Measurements from ENCODE around the gene RAB19.

Gene RAB19, protein sequence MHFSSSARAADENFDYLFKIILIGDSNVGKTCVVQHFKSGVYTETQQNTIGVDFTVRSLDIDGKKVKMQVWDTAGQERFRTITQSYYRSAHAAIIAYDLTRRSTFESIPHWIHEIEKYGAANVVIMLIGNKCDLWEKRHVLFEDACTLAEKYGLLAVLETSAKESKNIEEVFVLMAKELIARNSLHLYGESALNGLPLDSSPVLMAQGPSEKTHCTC

DNA sequence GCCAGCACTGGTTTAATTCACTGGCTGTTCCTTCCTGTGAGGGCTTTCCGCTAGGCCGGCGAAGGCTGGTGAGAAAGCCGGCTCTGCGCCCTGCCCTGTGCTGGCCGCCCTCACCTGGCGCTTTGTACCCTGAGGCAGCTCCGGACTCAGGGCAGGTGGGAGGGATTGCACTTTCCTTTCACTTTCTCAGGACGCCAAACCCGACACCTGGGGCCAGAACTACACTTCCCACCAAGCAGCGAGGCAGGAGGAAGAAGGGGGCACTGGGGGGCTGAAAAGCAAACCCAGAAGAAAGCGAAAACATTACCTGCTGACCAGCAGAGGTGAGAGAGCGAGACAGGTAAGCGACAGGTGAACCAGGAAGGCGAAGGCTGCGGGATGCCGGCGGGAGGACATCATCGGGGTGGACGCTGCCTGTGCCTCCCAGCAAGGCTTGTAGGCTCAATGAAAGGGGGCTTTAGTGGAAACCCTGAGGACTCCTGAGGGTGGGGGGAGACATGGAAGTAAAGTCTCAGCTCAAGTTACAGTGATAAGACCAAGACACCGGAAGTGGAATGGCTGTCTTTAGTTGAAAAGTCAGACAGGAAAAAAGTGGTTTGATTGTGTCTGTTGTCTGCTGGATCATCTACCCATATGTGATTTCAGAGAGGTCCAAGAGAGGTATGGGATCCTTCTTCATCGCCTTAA is at the start of gene RAB19:
Gene RAB19 (plus strand): TSS at position 181 of the 687 bp plus-strand sequence. CDS start 3,589 bp downstream, outside the sequence.
- DNase-seq = peak; percentile 47

DNA sequence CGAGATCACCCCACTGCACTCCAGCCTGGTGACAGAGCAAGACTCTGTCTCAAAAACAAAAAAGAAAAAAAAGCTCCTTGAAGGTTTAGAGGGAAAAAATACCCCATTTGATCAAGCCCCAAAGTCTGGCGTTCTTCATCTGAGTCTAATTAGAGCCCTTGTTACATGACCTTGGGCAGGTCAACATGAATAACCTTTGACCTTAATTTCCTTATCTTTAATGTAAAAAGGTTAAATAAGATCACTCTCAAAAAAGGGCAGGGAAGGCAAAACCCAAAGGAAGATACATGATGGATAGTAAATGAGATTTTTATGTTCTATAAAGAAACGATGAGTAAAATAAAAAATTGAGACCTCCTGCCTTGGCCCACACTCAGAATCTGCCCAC is 45.8 kb upstream of the RAB19 start:
- DNase-seq = no peak

DNA sequence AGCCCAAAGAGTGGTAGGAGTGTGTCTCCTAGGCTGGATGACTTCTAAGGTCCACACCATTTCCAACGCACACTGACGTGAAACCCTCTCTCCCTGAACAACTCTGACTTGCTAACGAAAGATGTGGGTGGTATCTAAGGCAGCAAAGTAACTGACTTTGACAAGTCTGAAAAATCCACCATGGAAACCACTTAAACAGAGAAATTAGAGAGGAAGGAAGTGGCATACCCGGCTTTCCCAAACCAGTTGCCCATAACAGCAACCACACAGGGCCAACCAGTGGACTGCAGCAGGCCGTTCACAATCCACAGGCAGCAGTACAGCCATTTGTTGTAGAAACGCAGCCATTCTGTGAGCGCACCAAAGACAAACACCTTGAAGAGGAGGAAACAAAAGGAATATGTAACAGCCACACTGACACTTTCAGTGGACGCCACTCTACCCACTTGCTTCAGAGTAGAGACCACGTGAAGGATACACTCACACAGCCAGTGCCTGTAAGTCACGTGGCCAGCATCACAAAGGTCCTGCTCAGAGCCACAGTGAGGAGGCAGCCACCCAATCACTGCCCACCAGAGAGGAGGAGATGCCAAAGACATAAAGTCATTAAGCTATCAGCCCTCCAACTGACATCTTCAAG is 45.3 kb upstream of the RAB19 start:
- peak; percentile 13 for DNase-seq

DNA sequence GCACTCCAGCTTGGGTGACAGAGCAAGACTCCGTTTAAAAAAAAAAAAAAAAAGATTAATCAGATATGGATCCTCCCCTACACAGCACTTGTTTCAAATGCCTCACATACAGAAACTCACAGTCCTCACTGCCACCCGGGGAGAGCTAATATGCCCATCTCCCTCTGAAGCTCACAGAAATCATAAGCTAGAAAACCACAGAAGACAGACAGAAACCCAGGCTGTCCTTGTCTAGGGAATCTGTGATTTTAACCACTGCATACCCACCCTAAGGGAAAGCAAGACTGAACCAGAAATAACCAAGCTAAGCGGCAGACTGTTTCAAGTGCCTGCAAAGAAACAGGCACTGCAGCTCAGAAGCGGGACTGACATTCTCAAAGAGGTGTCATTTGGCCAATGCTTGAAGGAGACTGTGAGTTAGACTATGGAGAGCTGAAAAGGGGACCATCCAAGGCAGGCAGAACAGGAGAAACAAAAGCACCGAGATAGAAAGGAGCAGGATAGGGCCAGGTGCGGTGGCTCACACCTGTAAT is 43.1 kb upstream of the RAB19 start:
- no peak for DNase-seq

DNA sequence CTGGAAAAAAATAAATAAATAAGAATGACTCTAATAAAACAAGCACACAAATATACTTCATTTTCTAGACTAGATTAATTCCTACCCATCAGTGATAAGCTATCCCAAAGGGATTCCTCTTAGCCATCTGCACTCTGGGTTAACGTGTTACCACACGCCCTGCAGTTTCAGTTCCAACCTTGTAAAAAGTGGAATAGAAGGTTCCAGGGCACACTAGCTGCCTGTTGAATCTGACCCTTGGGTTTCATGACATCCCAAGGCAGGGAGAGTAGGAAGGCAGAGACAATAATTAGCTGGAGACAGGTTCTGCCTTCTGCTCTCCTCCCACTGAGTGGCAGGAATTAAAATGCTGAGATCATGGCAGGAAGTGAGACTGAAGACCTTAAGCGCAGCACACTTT is 39.0 kb upstream of the RAB19 start:
- no peak for DNase-seq

DNA sequence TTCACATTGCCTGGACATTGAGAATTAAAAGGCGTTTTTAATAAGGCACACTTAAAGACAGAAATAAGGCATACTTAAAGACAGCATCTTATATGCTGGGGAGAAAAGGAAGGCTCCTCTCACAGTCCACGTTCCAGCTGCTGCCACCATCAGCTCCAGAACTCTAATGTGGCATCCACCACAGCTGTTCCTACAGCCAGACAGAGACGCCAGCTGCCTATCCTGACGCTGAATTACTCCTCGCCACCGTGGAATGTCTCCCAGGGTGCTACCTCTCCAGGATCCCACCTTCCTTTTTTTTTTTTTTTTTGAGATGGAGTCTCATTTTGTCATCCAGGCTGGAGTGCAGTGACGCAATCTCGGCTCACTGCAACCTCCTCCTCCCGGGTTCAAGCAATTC is 36.3 kb upstream of the RAB19 start:
- DNase-seq = no peak

DNA sequence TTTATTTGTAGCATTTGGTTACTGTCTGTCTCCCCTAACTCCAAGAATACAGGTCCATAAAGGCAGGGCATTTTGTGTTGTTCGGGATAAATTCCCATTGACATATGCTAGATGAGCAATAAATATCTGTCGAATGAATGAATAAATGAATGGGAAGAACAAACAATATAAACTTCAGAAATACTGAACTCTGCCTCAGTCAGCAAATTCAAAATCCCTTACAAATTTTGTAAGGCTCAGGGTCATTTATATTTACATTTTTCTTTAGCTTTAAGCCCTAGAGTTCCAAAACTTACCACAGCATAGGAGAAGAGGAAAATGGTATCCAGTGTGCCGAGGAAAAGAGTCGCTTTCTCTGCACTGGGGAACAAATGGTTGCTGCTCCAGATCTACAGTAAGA is 34.6 kb upstream of the RAB19 start:
- DNase-seq = no peak

DNA sequence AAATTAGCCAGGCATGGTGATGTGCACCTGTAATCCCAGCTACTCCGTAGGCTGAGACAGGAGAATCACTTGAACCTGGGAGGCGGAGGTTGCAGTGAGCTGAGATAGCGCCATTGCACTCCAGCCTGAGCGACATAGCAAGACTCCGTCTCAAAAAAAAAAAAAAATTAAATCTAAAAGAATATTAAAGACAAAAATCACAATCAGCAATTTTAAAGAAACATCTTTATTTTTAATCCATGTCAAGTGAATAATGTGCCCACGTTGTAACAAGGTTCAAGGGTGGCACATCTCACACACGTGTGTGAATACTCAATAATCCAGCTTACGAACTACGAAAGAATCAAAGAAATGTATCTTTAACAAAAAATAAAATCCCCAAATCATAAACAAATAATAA is 28.5 kb upstream of the RAB19 start:
- DNase-seq = no peak

DNA sequence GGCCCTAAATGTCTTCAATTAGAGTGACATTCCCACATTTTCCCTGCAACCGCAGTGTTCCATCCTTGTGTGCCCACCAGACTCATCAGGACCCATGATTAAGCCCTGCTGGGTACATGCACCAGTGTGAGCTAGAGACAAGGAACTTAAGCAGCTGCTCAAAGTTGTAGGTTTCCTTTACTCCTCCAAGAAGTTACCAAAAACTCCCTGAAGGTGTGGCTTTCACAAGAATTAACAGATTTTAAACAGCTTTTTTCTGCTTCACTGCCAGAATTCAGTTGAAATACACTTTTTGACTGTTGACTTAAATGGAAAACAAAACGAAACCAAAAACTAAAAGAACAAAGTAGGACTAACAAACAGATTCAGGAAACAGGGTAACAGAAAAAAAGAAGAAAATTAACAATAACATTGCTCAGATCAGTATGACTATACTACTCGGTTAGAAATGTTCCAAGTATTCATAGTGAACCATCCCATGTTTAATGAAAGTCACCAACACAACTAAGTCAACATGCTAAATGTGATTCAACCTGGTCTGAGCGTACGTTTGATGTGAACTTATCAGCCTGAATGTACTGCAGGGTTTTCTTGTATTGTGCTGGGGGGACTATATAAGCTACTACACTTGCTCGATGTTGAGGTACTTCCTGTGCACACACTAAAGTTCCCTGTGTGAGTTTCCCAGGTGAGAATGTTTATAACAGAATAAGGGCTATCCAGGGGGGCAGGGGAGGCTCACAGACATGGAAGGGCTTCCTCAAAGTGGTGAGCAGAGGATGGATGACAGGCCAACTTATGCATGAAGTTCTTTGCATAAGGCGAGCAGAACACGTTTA is 27.7 kb upstream of the RAB19 start:
- no peak for DNase-seq

DNA sequence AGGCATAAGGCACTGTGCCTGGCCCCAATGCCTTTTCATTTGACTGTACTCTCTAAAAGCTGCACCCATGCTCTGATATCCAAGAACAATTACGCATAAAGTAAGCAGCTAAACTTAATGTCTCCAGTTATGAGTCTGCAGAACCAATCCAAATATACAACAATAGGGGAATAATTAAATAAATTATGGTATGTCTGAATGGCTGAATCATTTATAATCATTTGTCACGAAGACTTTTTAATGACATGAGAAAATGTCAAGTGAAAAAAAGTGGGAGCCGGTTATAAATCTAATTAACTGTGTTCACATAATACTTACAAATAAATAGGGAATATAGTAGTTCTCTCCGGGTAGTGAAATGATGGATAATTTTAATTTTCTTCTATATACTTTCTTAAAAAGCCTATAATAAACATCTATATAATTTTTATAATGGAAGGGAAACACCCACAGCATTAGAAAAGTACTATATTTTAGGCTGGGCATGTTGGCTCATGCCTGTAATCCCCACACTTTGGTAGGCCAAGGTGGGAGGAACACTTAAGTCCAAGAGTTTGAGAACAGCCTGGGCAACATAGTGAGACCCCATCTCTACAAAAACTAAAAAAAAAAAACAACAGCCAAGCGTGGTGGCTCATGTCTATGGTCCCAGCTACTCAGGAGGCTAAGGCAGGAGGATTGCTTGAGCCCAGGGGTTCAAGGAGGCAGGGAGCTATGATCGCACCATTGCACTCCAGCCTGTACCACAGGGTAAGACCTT is 19.7 kb upstream of the RAB19 start:
- no peak for DNase-seq

DNA sequence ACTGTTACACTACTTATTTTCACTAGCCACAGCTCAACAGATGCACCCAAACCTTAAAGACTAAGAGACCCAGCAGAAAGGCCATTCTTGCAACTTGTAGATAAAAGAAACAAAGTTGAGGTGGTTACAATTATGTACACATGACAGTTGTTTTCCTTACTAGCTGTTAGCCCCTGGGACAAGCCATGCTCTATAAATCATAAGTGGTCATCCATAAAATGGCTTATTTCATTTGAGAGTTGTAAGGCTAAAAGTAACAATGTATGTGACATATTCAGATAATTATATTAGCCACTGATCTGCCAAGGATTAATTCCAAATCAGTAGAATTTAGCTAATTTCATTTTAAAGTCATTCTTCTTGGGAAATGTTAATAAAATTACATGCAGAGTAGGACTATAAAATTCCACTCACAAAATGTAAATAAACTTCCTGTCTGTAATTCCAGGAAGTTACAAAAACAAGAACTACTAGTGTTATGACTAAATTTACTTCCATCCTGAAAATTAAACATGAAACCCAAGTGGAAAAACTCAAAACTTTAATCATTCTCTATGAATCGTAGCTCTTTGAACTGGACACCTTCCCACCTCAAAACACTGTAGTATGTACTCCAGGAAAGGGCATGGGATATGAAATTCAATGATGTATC is 18.8 kb upstream of the RAB19 start:
- DNase-seq = no peak

DNA sequence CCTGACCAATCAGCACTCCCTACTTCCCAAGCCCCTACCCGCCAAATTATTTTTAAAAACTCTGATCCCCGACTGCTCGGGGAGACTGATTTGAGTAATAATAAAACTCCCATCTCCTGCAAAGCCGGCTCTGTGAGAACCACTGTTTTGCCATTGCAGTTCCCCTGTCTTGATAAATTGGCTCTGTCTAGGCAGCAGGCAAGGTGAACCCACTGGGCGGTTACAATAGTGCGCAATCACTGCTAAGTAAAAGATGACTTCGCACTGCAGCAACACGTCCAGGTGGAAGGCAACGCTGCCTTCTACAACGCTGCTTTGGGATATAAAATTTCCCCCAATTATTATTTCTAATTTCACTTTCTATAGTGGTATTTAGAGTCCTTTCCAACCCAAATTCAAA is 14.4 kb upstream of the RAB19 start:
- no peak for DNase-seq

DNA sequence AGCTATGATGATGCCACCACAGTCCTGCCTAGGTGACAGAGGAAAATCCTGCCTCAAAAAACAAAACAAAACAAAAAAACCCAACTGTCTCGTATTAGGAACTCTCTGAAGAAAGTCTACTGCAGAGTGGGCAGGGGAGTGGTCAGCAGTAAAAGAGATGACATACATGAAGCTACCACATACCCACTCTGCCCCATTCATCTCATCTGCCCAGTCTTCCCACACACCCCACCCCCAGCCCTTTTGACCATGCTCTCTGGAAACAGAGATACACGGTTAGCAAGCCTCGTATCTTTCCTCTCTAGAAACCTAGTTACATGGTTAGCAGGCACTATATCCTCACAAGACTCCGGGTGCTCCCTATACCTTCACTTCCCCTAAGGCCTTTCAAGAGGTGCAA is 13.8 kb upstream of the RAB19 start:
- DNase-seq = no peak

DNA sequence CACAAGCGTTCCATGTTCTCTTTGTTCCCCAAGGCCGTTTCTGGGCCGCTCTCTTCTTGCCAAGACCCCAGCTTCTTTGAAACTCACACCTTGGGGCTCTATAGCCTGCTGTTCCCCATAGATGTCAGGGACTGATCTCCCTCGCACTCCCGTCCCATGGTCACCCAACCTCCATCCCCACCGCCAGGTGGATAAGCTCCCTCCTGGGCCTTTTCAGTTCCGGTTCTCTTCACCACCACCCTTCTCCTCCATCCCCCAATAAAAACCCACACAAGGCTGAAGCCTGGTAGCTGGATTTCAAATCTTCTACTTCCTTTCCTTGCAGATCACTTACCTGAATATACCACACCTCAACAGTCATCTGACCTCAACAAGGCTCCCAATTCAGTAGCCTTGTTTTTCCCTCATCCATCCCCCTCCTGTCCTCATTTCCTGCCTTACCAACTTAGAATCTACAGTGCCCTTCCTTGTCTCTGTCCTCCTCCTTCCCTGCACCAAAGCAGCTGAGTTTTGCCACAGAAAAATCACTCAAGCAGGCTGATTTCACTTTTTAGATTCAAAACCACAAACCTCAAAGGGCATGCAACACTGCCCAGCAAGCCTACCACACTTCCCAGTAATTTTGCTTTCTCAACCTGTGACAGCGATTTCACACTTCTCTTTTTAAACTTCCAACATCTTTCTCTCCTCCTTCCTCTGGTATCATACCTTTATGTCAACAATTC is 13.2 kb upstream of the RAB19 start:
- DNase-seq = no peak

DNA sequence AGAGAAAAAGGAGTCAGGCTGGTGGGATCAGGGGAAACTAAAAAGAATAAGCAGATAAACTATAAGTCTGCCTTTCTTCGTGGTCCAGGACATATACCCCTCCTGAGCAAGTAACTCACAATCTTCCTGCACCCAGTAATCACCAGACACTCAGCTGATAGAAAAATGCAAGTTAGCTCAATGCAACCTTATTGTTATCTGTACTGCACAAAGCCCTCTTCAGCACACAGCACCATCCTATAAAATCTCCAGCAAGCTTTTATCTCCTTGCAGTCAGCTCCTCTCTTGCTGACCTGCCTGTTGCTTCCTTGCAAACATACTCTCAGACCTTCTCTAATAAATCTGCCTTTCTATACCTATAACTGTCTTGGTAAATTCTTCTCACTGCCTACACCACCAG is 12.2 kb upstream of the RAB19 start:
- no peak for DNase-seq

DNA sequence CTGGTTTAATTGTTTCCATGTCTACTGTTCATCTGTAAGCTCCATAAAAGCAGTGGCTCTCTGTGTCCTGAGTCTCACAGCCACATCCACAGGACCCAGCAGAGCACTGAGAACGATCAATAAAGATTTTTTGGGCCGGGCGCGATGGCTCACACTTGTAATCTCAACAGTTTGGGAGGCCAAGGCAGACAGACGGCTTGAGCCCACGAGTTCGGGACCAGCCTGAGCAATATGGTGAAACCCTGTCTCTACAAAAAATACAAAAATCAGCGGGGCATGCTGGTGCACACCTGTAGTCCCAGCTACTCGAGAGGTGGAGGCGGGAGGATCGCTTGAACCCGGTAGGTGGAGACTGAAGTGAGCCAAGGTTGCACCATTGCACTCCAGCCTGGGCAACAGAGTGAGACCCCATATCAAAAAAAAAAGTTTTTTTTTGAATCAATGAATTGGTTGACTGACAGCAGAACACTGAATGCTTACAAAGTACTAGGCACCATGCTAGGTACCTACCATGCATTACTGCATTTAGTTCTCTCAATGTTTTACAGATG is 10.0 kb upstream of the RAB19 start:
- no peak for DNase-seq

DNA sequence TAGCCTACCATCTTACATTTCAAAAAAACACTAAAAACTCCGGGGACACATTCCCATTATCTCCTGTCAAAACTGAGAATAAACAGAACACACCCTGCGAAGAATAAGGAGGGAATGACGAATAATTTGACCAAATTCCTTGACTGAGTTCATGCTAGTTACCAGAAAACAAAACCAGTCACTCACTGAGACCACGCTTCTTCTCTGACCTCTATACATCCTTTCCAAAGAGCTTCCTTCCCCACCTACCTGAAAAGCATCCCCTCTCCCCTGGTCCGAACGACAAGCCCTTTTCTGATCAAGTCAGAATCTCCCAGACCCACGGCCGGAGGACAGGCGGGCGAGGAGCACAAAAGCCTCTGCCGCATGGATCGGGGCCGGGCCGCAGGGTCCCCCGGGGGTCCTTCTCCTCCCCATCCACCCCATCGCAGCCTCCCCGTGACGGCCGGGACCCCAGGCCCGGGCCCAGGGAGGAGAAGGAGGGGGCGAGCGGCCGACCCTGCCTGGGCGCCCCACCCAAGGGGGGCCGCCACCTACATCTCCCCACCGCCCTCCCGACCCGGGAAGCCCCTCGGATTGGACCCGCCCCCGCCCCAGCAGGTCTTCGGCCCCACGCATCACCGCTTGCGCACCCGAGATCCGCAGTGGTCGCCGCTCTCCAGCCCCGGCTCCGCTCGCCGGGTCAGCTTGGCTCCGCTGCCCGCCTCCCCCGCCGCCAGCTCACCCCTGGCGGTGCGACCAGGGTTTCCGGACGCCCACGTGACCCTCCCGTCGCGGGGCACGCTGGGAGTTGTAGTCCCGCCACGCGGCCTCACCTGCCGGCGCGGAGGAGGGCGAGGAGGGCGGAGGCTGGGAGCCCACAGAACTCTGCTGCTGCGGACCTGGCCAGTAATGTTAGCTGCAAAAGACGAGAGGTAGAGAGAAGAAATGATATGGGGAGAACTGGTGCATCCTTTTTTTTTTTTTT is 5.8 kb upstream of the RAB19 start, which contains the start of gene SLC37A3:
Gene SLC37A3 (minus strand): TSS at position 747 of the 967 bp plus-strand sequence. CDS start 16,004 bp downstream, outside the sequence.
- DNase-seq = peak; percentile 85

DNA sequence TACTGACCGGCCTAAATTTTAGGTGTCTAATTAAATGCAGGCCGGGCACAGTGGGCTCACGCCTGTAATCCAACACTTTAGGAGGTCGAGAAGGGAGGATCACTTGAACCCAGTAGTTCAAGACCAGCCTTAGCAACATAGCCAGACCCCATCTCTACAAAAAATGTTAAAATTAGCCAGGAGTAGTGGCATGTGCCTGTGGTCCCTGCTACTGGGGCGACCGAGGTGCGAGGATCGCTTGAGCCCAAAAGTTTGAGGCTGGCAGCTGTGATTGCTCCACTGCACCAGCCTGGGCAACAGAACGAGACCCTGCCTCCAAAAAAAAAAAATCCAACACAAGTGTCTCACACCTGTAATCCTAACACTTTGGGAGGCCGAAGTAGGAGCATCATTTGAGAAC is 5.0 kb upstream of the RAB19 start:
- no peak for DNase-seq

DNA sequence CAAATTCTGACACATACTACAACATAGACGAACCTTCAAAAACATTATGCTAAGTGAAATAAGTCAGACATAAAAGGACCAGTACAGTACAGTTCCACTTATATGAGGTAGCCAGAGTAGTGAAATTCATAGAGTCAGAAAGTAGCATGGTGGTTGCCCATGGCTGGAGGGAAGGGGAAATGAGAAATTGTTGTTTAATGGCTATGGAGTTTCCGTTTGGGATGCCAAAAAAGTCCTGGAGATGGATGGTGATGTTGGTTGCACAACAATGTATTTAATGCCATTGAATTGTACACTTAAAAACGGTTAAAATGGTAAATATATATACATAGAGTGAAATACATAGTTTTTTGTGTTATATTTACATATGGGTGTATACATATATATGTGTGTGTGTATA is 3.5 kb upstream of the RAB19 start:
- DNase-seq = no peak

Measured in activated CD4-positive, alpha-beta T cell treated with anti-CD3 and anti-CD28 coated beads, Interleukin-2, amount 50 U/mL, for 1 hour (primary cell).